HCT116 (cell line): ENCODE data around the gene CISD2.

ENCODE experiments used
- CEBPB ChIP-seq: IDR thresholded peaks from 2 replicates; pipeline ENCODE4 v1.6.1; 2012; ENCODE audit warnings: low read depth
- CTCF ChIP-seq, 3 experiments: fragments of 200-600 bp in 1 of 3; sonication (generic) in 1 of 3; IDR thresholded peaks in 2 of 3; conservative IDR thresholded peaks in 1 of 3; 2 replicates each; pipeline ENCODE4 v1.5.1; 2012 to 2017; ENCODE audit warnings: low read depth in 2 of 3, low read length in 2 of 3, antibody characterized with exemption in 1 of 3, borderline replicate concordance in 1 of 3, control low read depth in 1 of 3, mild to moderate bottlenecking in 1 of 3, mixed read lengths in 1 of 3, mixed run types in 1 of 3, moderate library complexity in 1 of 3; ENCODE audit not compliant: insufficient read depth in 1 of 3
- EGR1 ChIP-seq: IDR thresholded peaks from 2 replicates; pipeline ENCODE4 v1.6.1; 2012; ENCODE audit warnings: low read depth
- EZH2 ChIP-seq: fragments of 200-600 bp; sonication (generic); IDR thresholded peaks from 2 replicates; pipeline ENCODE4 v1.6.1; 2017; ENCODE audit warnings: antibody characterized with exemption, mixed run types
- EZH2phosphoT487 ChIP-seq: fragments of 200-600 bp; IDR thresholded peaks from 2 replicates; pipeline ENCODE4 v1.6.1; 2018; ENCODE audit warnings: antibody characterized with exemption, borderline replicate concordance
- POLR2A ChIP-seq: IDR thresholded peaks from 2 replicates; pipeline ENCODE4 v1.7.0; 2011; ENCODE audit warnings: borderline replicate concordance; ENCODE audit not compliant: insufficient read depth, insufficient read length; ENCODE audit errors: extremely low read depth
- POLR2AphosphoS5 ChIP-seq: IDR thresholded peaks from 2 replicates; pipeline ENCODE4 v1.6.1; 2011; ENCODE audit warnings: mild to moderate bottlenecking, low read depth, low read length, moderate library complexity
- RAD21 ChIP-seq: IDR thresholded peaks from 2 replicates; pipeline ENCODE4 v1.6.1; 2012; ENCODE audit warnings: low read depth, mild to moderate bottlenecking
- SIN3A ChIP-seq: IDR thresholded peaks from 2 replicates; pipeline ENCODE4 v1.6.1; 2012; ENCODE audit warnings: low read depth
- SP1 ChIP-seq: IDR thresholded peaks from 2 replicates; pipeline ENCODE4 v1.6.1; 2012; ENCODE audit warnings: low read depth
- SRF ChIP-seq: IDR thresholded peaks from 2 replicates; pipeline ENCODE4 v1.6.1; 2012; ENCODE audit warnings: low read depth
- YY1 ChIP-seq: IDR thresholded peaks from 2 replicates; pipeline ENCODE4 v1.6.1; 2011; ENCODE audit warnings: low read length, low read depth, moderate library complexity, mild to moderate bottlenecking; ENCODE audit not compliant: insufficient replicate concordance; ENCODE audit errors: extremely low read depth
- TF ChIP-seq, protein P1 (sequence below): IDR thresholded peaks from 2 replicates; pipeline ENCODE4 v1.6.1; 2012
- TF ChIP-seq, protein P2 (sequence below): IDR thresholded peaks from 2 replicates; pipeline ENCODE4 v1.6.1; 2012; ENCODE audit warnings: low read depth

- no peak for TF ChIP-seq CEBPB
- no peak for TF ChIP-seq CTCF (IDR thresholded peaks at IDR 0.05 in 2 of 3, conservative IDR thresholded peaks at IDR 0.05 in 1 of 3; ENCODE audit: borderline replicate concordance in 1 of 3, insufficient read depth in 1 of 3, low read depth in 2 of 3, low read length in 2 of 3)
- TF ChIP-seq POLR2A = no peak
- TF ChIP-seq, protein P1, sequence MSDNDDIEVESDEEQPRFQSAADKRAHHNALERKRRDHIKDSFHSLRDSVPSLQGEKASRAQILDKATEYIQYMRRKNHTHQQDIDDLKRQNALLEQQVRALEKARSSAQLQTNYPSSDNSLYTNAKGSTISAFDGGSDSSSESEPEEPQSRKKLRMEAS = no peak
- no peak for TF ChIP-seq SRF
- no peak for TF ChIP-seq POLR2AphosphoS5
- TF ChIP-seq EGR1 = no peak
- no peak for TF ChIP-seq SIN3A
- TF ChIP-seq, protein P2, sequence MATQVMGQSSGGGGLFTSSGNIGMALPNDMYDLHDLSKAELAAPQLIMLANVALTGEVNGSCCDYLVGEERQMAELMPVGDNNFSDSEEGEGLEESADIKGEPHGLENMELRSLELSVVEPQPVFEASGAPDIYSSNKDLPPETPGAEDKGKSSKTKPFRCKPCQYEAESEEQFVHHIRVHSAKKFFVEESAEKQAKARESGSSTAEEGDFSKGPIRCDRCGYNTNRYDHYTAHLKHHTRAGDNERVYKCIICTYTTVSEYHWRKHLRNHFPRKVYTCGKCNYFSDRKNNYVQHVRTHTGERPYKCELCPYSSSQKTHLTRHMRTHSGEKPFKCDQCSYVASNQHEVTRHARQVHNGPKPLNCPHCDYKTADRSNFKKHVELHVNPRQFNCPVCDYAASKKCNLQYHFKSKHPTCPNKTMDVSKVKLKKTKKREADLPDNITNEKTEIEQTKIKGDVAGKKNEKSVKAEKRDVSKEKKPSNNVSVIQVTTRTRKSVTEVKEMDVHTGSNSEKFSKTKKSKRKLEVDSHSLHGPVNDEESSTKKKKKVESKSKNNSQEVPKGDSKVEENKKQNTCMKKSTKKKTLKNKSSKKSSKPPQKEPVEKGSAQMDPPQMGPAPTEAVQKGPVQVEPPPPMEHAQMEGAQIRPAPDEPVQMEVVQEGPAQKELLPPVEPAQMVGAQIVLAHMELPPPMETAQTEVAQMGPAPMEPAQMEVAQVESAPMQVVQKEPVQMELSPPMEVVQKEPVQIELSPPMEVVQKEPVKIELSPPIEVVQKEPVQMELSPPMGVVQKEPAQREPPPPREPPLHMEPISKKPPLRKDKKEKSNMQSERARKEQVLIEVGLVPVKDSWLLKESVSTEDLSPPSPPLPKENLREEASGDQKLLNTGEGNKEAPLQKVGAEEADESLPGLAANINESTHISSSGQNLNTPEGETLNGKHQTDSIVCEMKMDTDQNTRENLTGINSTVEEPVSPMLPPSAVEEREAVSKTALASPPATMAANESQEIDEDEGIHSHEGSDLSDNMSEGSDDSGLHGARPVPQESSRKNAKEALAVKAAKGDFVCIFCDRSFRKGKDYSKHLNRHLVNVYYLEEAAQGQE = no peak
- TF ChIP-seq SP1 = no peak
- no peak for TF ChIP-seq EZH2
- no peak for TF ChIP-seq YY1
- TF ChIP-seq EZH2phosphoT487 = no peak
- TF ChIP-seq RAD21 = no peak
These were observed 36.1 kb upstream of the CISD2 start for GRCh38 chr4:102832667-102833066.
